Endothelial cell (in vitro differentiated cells): Measurements from ENCODE around the gene ARMC3. TPM values are rescaled to one million over a fixed set of nuclear protein-coding genes. Genes with fewer than 3 reads are reported as not detected.

ENCODE experiments used
- DNase-seq: peaks from one replicate; pipeline ENCODE4 v3.0.0; 2021; ENCODE audit warnings: low spot score
- H3K27ac Mint-ChIP-seq: one replicate; pipeline ENCODE4 v1.8.0; 2021; ENCODE audit warnings: mixed read lengths, inconsistent platforms; ENCODE audit not compliant: unreplicated experiment
- H3K27me3 Mint-ChIP-seq: one replicate; pipeline ENCODE4 v1.8.0; 2021; ENCODE audit warnings: mild to moderate bottlenecking, moderate library complexity, mixed read lengths, inconsistent platforms; ENCODE audit not compliant: unreplicated experiment
- H3K36me3 Mint-ChIP-seq: one replicate; pipeline ENCODE4 v1.8.0; 2021; ENCODE audit warnings: mild to moderate bottlenecking, low read depth, mixed read lengths, inconsistent platforms; ENCODE audit not compliant: unreplicated experiment
- H3K4me1 Mint-ChIP-seq: one replicate; pipeline ENCODE4 v1.8.0; 2021; ENCODE audit warnings: mild to moderate bottlenecking, mixed read lengths, inconsistent platforms; ENCODE audit not compliant: unreplicated experiment
- H3K4me3 Mint-ChIP-seq: one replicate; pipeline ENCODE4 v1.8.0; 2021; ENCODE audit warnings: mild to moderate bottlenecking, mixed read lengths, inconsistent platforms; ENCODE audit not compliant: unreplicated experiment
- H3K9me3 Mint-ChIP-seq: one replicate; pipeline ENCODE4 v1.8.0; 2021; ENCODE audit warnings: mixed read lengths, inconsistent platforms; ENCODE audit not compliant: unreplicated experiment
- CTCF ChIP-seq: fragments of 200-600 bp; sonication (generic); IDR thresholded peaks from one replicate; pipeline ENCODE4 v1.5.0; 2021; ENCODE audit warnings: antibody characterized with exemption; ENCODE audit not compliant: unreplicated experiment
- total RNA-seq: library from RNA; stranded (reverse); fragmentation: NEBNext Ultra II Directional; extraction: Animal tissue kit (Norgen Biotek cat#: 25700); gene quantifications from one replicate; pipeline ENCODE4 v1.2.1, GENCODE V29; 2021; ENCODE audit not compliant: unreplicated experiment

Gene ARMC3
- total RNA-seq, 1 donor from 2014 or later, result 2.1 TPM

- H3K4me1 Mint-ChIP-seq, result no peaks in the 10 kb centered on the region
These were observed 153.4 kb downstream of the ARMC3 start for GRCh38 chr10:23081221-23081750.

GRCh38 chr10:23081891-23082290 lies 154.0 kb downstream of the ARMC3 start:
- Mint-ChIP-seq H3K27me3 (no peaks in the 10 kb centered on the region), H3K36me3 (no peaks in the 10 kb centered on the region), H3K4me1 (no peaks in the 10 kb centered on the region), H3K27ac (no peak overlapping the region), H3K4me3 (no peak overlapping the region), H3K9me3 (no peaks in the 10 kb centered on the region)
- TF ChIP-seq CTCF, result no peak
- no peak for DNase-seq

More at GRCh38 chr10:23081221-23081750, 153.4 kb downstream of the ARMC3 start:
- no peaks in the 10 kb centered on the region for H3K27me3 Mint-ChIP-seq
- no peak overlapping the region for H3K27ac Mint-ChIP-seq
- H3K36me3 Mint-ChIP-seq, result no peaks in the 10 kb centered on the region
- TF ChIP-seq CTCF, result no peak
- no peaks in the 10 kb centered on the region for H3K9me3 Mint-ChIP-seq
- DNase-seq, result no peak
- no peak overlapping the region for H3K4me3 Mint-ChIP-seq

Other genes starting within 250 kb of the ARMC3 start
- gene PIP4K2A, start 213.5 kb upstream of the ARMC3 start, total RNA-seq, result 110 TPM
- gene MSRB2, start 167.5 kb downstream of the ARMC3 start, total RNA-seq, result 29.9 TPM